Endothelial cell of umbilical vein (primary cell): ENCODE results near the gene EIF3K. TPM values are rescaled to one million over a fixed set of nuclear protein-coding genes. Genes with fewer than 3 reads are reported as not detected.

ENCODE experiments used
- BruUV-seq: library from RNA; stranded (reverse); fragments of 400-500 nt; replicated peaks from 2 replicates; lab custom pipeline; 2021; lab: Mats Ljungman, UMichigan
- CTCF ChIA-PET: fragments of 300-600, 350-600 bp; sonication (Branson Sonifier 250); formaldehyde crosslinking; loops from one replicate; lab custom pipeline; 2021; ENCODE audit warnings: antibody characterized with exemption, inconsistent platforms; lab: Charles Lee
- POLR2A ChIA-PET: fragments of 300-600, 350-600 bp; sonication (Branson Sonifier 250); formaldehyde crosslinking; loops from one replicate; lab custom pipeline; 2021; ENCODE audit warnings: antibody characterized with exemption, inconsistent platforms; lab: Charles Lee
- DNase-seq: peaks from one replicate; pipeline ENCODE4 v3.0.0-alpha.2; 2011; ENCODE audit warnings: low read depth, low spot score
- FAIRE-seq: peaks from 2 replicates; lab custom pipeline; 2011; peaks lifted over from hg19 to GRCh38; lab: Jason Lieb, UNC
- H2AFZ ChIP-seq: 2 replicates; pipeline ENCODE4 v1.6.0; 2012; ENCODE audit warnings: low read depth, low read length, control low read depth, inconsistent platforms
- H3K27ac ChIP-seq: 2 replicates; pipeline ENCODE4 v1.5.1; 2011; ENCODE audit warnings: low read depth, mild to moderate bottlenecking, control low read depth, low read length, moderate library complexity; ENCODE audit not compliant: insufficient read depth
- H3K27me3 ChIP-seq, 2 experiments: 2 replicates each; pipeline versions ENCODE4 v1.6.0 to v1.6.1; 2011; ENCODE audit warnings: low read length in 2 of 2, mixed read lengths in 1 of 2; ENCODE audit not compliant: control insufficient read depth in 2 of 2, insufficient read depth in 2 of 2
- H3K36me3 ChIP-seq, 2 experiments: 2 replicates in 1 of 2; 3 replicates in 1 of 2; pipeline ENCODE4 v1.5.1; 2011; ENCODE audit warnings: low read length in 2 of 2, mild to moderate bottlenecking in 1 of 2, moderate library complexity in 1 of 2; ENCODE audit not compliant: control insufficient read depth in 2 of 2, insufficient read depth in 2 of 2; ENCODE audit errors: extremely low read depth in 1 of 2
- H3K4me1 ChIP-seq: 3 replicates; pipeline ENCODE4 v1.5.1; 2011; ENCODE audit warnings: mild to moderate bottlenecking, low read length; ENCODE audit not compliant: control insufficient read depth, insufficient read depth; ENCODE audit errors: extremely low read depth
- H3K4me2 ChIP-seq: 2 replicates; pipeline ENCODE4 v1.6.1; 2011; ENCODE audit warnings: low read length, control low read depth, mixed read lengths; ENCODE audit not compliant: insufficient read depth
- H3K4me3 ChIP-seq, 3 experiments: fragments of 200-600 bp in 1 of 3; sonication (generic), shearing (Covaris generic) in 1 of 3; replicated peaks in 1 of 3; 2 replicates each; pipeline ENCODE4 v1.5.1; 2011 to 2016; ENCODE audit warnings: control low read depth in 3 of 3, low read length in 3 of 3, mild to moderate bottlenecking in 2 of 3, inconsistent platforms in 1 of 3, low read depth in 1 of 3, moderate library complexity in 1 of 3; ENCODE audit not compliant: insufficient read depth in 1 of 3
- H3K79me2 ChIP-seq: 2 replicates; pipeline ENCODE4 v1.6.0; 2012; ENCODE audit warnings: low read length, inconsistent platforms; ENCODE audit not compliant: control insufficient read depth, insufficient read depth
- H3K9ac ChIP-seq: replicated peaks from 2 replicates; pipeline ENCODE3; 2011; ENCODE audit warnings: low read length, control low read depth; ENCODE audit not compliant: insufficient read depth; ENCODE audit errors: extremely low read depth
- H3K9me1 ChIP-seq: replicated peaks from 3 replicates; pipeline ENCODE4 v1.6.0; 2011; ENCODE audit warnings: mild to moderate bottlenecking, low read length; ENCODE audit not compliant: control insufficient read depth, insufficient read depth; ENCODE audit errors: extremely low read depth
- H3K9me3 ChIP-seq: replicated peaks from 2 replicates; pipeline ENCODE4 v1.5.1; 2012; ENCODE audit warnings: low read length, inconsistent platforms; ENCODE audit not compliant: control insufficient read depth, insufficient read depth
- H4K20me1 ChIP-seq: replicated peaks from 2 replicates; pipeline ENCODE3; 2011; ENCODE audit warnings: mild to moderate bottlenecking, low read length; ENCODE audit not compliant: control insufficient read depth, insufficient read depth; ENCODE audit errors: extremely low read depth
- CTCF ChIP-seq, 2 donors: IDR thresholded peaks; 1 replicate in 1 of 2; 2 replicates in 1 of 2; pipeline ENCODE4 v1.5.1; 2011; ENCODE audit warnings: low read length in 2 of 2, mild to moderate bottlenecking in 2 of 2, moderate library complexity in 2 of 2, control low read depth in 1 of 2, inconsistent platforms in 1 of 2, low read depth in 1 of 2; ENCODE audit not compliant: insufficient read depth in 1 of 2; ENCODE audit errors: extremely low read depth in 1 of 2
- EZH2 ChIP-seq: IDR thresholded peaks from 2 replicates; pipeline ENCODE4 v1.6.1; 2012; ENCODE audit warnings: borderline replicate concordance, low read depth, mild to moderate bottlenecking, moderate library complexity, low read length, inconsistent platforms; ENCODE audit not compliant: severe bottlenecking
- FOS ChIP-seq: IDR thresholded peaks from 2 replicates; pipeline ENCODE4 v1.6.1; 2011; ENCODE audit warnings: mild to moderate bottlenecking, low read length, moderate library complexity, borderline replicate concordance; ENCODE audit not compliant: insufficient read depth
- GATA2 ChIP-seq: IDR thresholded peaks from 2 replicates; pipeline ENCODE4 v1.7.0; 2011; ENCODE audit warnings: low read depth, mild to moderate bottlenecking, moderate library complexity, mixed read lengths, low read length; ENCODE audit not compliant: insufficient read length, insufficient read depth
- JUN ChIP-seq: IDR thresholded peaks from 2 replicates; pipeline ENCODE4 v1.6.1; 2011; ENCODE audit warnings: borderline replicate concordance, low read depth; ENCODE audit not compliant: insufficient read length, insufficient read depth
- MAX ChIP-seq: IDR thresholded peaks from 2 replicates; pipeline ENCODE4 v1.6.1; 2011; ENCODE audit not compliant: insufficient read depth, insufficient read length
- MYC ChIP-seq: IDR thresholded peaks from one replicate; pipeline ENCODE4 v1.6.1; 2011; ENCODE audit warnings: mild to moderate bottlenecking, low read depth, low read length
- POLR2A ChIP-seq: IDR thresholded peaks from 2 replicates; pipeline ENCODE4 v1.6.1; 2012; ENCODE audit warnings: low read depth, mild to moderate bottlenecking, control low read depth, low read length
- POLR2AphosphoS5 ChIP-seq: IDR thresholded peaks from 2 replicates; pipeline ENCODE4 v1.6.1; 2012; ENCODE audit warnings: low read depth, mild to moderate bottlenecking, control low read depth, low read length, moderate library complexity; ENCODE audit not compliant: insufficient read depth
- dilution Hi-C: fragments of 300-500 bp; cut with MboI; formaldehyde crosslinking; loops from one replicate; pipeline ENCODE4 v1.15.0; 2019; ENCODE audit warnings: low sequenced_read_pairs; ENCODE audit not compliant: extremely low pct_ligation_motif_present
- intact Hi-C: fragments of 100-400 bp; cut with micrococcal nuclease; formaldehyde crosslinking; loops from one replicate; pipeline ENCODE4 v1.10.0; 2022
- polyA plus RNA-seq, 4 experiments: library from polyadenylated mRNA; depleted of rRNA in 3 of 4; stranded (reverse) in 3 of 4; unstranded in 1 of 4; fragments of >200 nt; gene quantifications; 2 replicates each; pipeline versions ENCODE4 v1.2.1 to v1.2.3, GENCODE V29; 2011 to 2012; ENCODE audit warnings: missing spikeins in 1 of 4
- total RNA-seq: library from RNA; stranded (reverse); gene quantifications from 2 replicates; pipeline ENCODE4 v1.2.3, GENCODE V29; 2021

EIF3K gene
- total and polyA plus RNA-seq, 2 donors (not counting 3 experiments of a cell fraction or from before 2014, with no cell fraction given) = 267 to 584 TPM

- Histone ChIP-seq H3K9ac (no peak overlapping the region), H3K27me3 (no peaks in the 10 kb centered on the region), H3K27ac (no peak overlapping the region), H3K9me1 (no peaks in the 10 kb centered on the region), H3K36me3 (no peaks in the 10 kb centered on the region), H4K20me1 (no peaks in the 10 kb centered on the region), H3K4me2 (no peak overlapping the region), H2AFZ (no peak overlapping the region), H3K4me1 (no peaks in the 10 kb centered on the region), H3K4me3 (no peak overlapping the region), H3K9me3 (no peaks in the 10 kb centered on the region), H3K79me2 (no peaks in the 10 kb centered on the region)
- TF ChIP-seq GATA2 = no peak
- TF ChIP-seq POLR2AphosphoS5 = no peak
- TF ChIP-seq MAX = no peak
- TF ChIP-seq JUN = no peak
- no peak for TF ChIP-seq FOS
- no peak for TF ChIP-seq EZH2
- no peak for TF ChIP-seq POLR2A
- TF ChIP-seq CTCF (IDR thresholded peaks at IDR 0.05; ENCODE audit: extremely low read depth in 1 of 2, insufficient read depth in 1 of 2, low read depth in 1 of 2, low read length in 2 of 2) = no peak
- TF ChIP-seq MYC = no peak
- DNase-seq (no peak), FAIRE-seq (no peak)
- intact Hi-C loops (no loop called here), dilution Hi-C loops (no loop called here)
- ChIA-PET POLR2A (no interaction called here), CTCF (no interaction called here)
- no TSS peak for BruUV-seq
These were observed 38.9 kb upstream of the EIF3K start for GRCh38 chr19:38580080-38580479.
